Medulla oblongata (tissue), 1 donor: ENCODE results near the gene PRDM16.
A peak's percentile ranks its signal among the peaks of the same experiment; 100 is the strongest.

Experiments
- DNase-seq: peaks from one replicate; pipeline ENCODE4 v3.0.0-alpha.2; 2015; ENCODE audit errors: extremely low spot score

The PRDM16 gene

GRCh38 chr1:3053986-3054385 lies 15.0 kb upstream of the PRDM16 start:
- DNase-seq: no peak

GRCh38 chr1:3054474-3054873 lies 14.5 kb upstream of the PRDM16 start:
- DNase-seq: no peak

- no peak for DNase-seq
Observed at GRCh38 chr1:3055051-3055450, 14.0 kb upstream of the PRDM16 start.

- no peak for DNase-seq
Observed at GRCh38 chr1:3056641-3057040, 12.4 kb upstream of the PRDM16 start.

GRCh38 chr1:3058263-3059030 lies 10.6 kb upstream of the PRDM16 start:
- DNase-seq: no peak

GRCh38 chr1:3060127-3060526 lies 8.9 kb upstream of the PRDM16 start:
- DNase-seq: no peak

- DNase-seq: no peak
Observed at GRCh38 chr1:3060601-3061551, 8.1 kb upstream of the PRDM16 start.

- no peak for DNase-seq
Observed at GRCh38 chr1:3061566-3061965, 7.4 kb upstream of the PRDM16 start.

- no peak for DNase-seq
Observed at GRCh38 chr1:3061981-3062615, 6.9 kb upstream of the PRDM16 start.

GRCh38 chr1:3062616-3063378 lies 6.2 kb upstream of the PRDM16 start:
- DNase-seq: no peak

- DNase-seq: no peak
Observed at GRCh38 chr1:3063379-3064295, 5.4 kb upstream of the PRDM16 start.

GRCh38 chr1:3064296-3064850 lies 4.6 kb upstream of the PRDM16 start:
- no peak for DNase-seq

- DNase-seq: no peak
Observed at GRCh38 chr1:3064901-3065300, 4.1 kb upstream of the PRDM16 start.

GRCh38 chr1:3065396-3065795 lies 3.6 kb upstream of the PRDM16 start:
- DNase-seq: no peak

- no peak for DNase-seq
Observed at GRCh38 chr1:3065797-3066196, 3.2 kb upstream of the PRDM16 start.

GRCh38 chr1:3066250-3066711 lies 2.7 kb upstream of the PRDM16 start:
- peak; percentile 35 for DNase-seq

- no peak for DNase-seq
Observed at GRCh38 chr1:3066826-3067225, 2.2 kb upstream of the PRDM16 start.

- DNase-seq: no peak
Observed at GRCh38 chr1:3067301-3067670, 1.7 kb upstream of the PRDM16 start.

- no peak for DNase-seq
Observed at GRCh38 chr1:3067671-3068563, 1.1 kb upstream of the PRDM16 start.
